22Rv1 (cell line): Measurements from ENCODE around the gene C1QTNF3.

Experiments
- H3K27ac ChIP-seq: fragments of 450-650 bp; 2 replicates; pipeline ENCODE4 v1.5.1; 2017
- ZFX ChIP-seq: fragments of 450-650 bp; IDR thresholded peaks from 2 replicates; pipeline ENCODE4 v1.6.1; 2017; ENCODE audit warnings: antibody characterized with exemption, borderline replicate concordance
- TF ChIP-seq, protein P1 (sequence below): fragments of 450-650 bp; IDR thresholded peaks from 2 replicates; pipeline ENCODE4 v1.5.1; 2017; ENCODE audit warnings: mild to moderate bottlenecking

C1QTNF3 gene

DNA sequence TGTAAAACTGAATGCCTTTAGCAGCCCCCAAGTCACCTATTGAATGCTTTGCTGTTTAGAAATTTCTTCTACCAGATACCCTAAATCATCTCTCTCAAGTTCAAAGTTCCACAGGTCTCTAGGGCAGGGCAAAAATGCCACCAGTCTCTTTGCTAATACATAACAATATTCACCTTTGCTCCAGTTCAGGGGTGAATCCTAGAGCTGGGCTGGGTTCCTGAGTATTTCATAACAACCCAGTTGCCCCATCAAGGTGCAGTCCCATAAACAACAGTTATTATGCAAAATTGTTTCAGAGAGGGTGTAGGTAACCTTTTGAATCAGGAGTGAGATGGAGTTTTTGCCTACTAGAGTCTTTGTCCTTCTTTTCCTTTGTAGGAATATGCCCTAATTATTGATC, 19.0 kb upstream of the C1QTNF3 start:
- no peak overlapping the region for H3K27ac ChIP-seq
- no peak for TF ChIP-seq ZFX
- TF ChIP-seq, protein P1, sequence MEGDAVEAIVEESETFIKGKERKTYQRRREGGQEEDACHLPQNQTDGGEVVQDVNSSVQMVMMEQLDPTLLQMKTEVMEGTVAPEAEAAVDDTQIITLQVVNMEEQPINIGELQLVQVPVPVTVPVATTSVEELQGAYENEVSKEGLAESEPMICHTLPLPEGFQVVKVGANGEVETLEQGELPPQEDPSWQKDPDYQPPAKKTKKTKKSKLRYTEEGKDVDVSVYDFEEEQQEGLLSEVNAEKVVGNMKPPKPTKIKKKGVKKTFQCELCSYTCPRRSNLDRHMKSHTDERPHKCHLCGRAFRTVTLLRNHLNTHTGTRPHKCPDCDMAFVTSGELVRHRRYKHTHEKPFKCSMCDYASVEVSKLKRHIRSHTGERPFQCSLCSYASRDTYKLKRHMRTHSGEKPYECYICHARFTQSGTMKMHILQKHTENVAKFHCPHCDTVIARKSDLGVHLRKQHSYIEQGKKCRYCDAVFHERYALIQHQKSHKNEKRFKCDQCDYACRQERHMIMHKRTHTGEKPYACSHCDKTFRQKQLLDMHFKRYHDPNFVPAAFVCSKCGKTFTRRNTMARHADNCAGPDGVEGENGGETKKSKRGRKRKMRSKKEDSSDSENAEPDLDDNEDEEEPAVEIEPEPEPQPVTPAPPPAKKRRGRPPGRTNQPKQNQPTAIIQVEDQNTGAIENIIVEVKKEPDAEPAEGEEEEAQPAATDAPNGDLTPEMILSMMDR = no peak

DNA sequence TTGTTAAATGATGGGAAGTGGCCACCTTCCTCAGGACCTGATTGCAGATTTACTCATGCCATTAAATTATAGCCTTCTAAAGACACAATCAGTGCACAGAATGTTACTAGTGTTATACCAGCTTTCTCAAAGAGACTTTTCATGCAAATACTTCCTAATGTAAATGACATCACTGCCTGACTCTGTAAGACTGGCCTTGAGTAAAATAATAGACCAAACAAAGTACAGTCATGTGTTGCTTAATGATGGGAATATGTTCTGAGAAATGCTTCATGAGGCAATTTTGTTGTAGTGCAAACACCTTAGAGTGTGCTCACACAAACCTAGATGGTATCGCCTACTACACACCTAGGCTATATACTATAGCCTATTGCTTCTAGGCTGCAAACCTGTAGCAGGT, 17.0 kb upstream of the C1QTNF3 start:
- TF ChIP-seq ZFX = no peak
- TF ChIP-seq, protein P1 = no peak
- H3K27ac ChIP-seq = no peak overlapping the region

DNA sequence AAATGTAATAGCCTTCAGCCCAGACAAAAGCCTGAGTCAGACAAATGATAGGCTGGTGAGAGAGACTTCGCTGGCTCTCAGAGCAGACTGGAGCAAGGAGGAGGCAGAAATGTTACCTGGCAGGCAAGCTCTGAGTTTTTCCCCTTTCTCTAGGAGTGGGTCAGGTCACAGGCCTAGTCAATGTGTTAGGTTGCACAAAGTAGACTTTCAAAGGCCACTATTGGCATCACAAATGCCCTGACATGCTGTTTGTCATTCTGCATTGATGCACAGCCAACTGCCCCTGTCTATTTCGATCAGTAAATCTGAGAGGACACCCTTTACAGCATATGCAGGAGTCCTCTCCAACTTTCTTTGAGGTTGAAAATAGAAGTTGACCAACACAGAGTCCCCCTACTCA, 15.5 kb upstream of the C1QTNF3 start:
- TF ChIP-seq ZFX = no peak
- TF ChIP-seq, protein P1 = no peak
- H3K27ac ChIP-seq = no peak overlapping the region

DNA sequence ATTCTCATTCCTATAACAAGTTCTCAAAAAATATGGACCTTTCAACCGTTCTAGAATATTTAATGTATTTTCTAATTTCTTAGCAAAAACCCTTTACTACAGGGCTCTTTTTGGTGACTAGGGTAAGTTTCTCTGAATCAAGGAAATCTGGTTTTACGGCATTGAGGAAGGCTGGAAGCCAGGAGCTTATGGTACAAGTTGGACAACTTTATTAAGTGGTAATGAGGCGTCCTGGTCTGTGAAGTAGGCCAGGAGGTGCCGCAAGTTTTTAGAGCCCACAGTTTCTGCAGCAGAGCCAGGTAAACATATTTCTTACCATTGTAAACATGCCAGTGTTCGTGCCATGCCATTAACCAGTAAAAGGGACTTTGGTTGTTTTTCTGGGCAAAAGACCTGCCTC, 14.6 kb upstream of the C1QTNF3 start:
- no peak for TF ChIP-seq ZFX
- TF ChIP-seq, protein P1 = no peak
- no peak overlapping the region for H3K27ac ChIP-seq

DNA sequence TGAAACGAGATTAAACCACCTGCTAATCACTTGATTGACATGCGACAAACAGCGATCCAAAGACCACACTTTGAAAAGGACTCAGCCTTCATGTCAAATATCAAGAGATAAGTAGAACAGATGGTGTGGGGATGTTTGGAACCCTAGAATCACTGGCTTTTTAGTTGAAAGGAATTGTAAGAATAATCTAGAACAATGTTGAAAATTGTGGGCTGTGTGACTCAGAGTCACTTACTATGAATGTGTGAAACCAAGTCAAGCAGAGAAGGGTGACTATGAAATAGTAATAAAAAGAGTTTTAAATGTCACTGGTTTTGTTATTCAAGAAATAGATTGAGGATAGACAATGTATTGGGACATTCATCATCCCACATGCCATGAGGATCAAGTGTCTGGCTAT, 14.1 kb upstream of the C1QTNF3 start:
- H3K27ac ChIP-seq = no peak overlapping the region
- TF ChIP-seq ZFX = no peak
- TF ChIP-seq, protein P1 = no peak

DNA sequence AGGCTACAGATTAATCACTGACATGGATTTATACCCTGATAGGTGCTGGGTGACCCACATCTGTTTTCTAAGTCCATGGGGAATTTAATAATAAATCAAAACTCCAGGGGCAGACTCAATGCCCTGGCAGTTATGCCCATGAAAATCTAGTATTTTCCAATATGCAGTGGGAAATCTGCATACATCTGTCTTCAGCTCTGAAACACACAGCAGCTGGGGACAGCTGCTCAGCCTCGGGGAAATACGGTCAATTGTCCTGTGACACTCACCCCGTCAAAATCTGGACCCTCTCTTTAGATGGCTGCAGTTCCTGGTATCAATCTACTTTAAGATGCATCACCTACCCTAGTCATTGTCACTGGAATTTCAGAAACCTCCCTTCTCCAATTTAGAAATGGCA, 12.7 kb upstream of the C1QTNF3 start:
- H3K27ac ChIP-seq = no peak overlapping the region
- TF ChIP-seq, protein P1 = no peak
- no peak for TF ChIP-seq ZFX

DNA sequence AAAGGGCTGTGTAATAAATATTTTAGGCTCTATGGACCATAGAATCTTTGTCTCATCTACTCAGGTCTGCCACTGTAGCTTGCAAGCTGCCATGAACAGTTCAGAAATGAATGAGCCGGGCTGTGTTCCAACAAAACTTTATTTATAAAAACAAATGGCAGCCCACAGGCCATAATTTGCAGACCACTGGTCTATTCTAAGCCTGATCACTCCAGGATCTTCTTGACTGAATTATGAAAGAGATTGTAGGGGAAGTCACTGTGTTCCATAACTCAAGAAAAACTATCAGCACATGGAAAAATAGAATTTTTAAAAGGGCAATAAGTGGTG, 11.4 kb upstream of the C1QTNF3 start:
- H3K27ac ChIP-seq = no peak overlapping the region
- TF ChIP-seq, protein P1 = no peak
- no peak for TF ChIP-seq ZFX
